ENCODE measurements around the gene SPTBN4.
"Not testable (repeated sequence)": the region's sequence is repeated elsewhere in the genome, so short reads cannot be mapped to it uniquely, and the experiment has no call there.

SPTBN4 gene

DNA sequence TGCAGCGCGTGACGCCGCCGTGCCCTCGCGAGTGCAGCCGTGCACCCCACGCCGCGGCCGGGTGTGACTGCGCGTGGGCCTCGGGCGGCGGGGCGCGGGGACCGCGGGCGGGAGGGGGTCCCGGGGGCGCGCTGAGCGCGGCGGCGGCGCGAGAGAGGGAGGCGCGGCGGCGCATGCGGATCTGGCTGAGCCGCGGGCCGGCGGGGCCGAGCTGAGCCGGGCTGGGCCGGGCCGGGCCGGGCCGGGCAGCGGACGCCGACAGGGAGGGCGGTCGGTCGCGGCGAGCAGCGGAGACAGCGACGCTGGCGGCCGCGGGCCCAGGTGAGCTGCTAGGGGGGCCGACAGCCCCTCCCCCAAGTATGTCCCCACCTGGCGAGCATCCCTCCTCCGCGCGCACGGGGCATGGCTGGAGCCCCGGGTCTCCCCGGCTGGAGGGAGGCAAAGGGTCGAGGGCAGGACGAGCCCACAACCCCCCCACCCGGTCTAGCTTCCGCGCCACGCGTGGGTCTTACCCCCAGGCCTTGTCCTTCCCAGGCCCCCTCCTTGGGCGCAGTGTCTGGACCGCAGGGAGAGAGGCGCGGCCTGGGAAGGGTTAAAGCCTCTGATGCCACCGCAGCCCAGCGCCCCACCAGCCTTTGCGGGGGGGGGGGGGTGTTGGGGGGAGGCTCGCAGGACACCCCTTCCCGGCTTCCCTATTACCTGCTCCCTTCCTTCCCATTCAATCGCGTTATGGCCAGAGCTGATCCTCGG, at the start of gene SPTBN4:
Gene SPTBN4, plus strand, starts transcription at position 17 of the 750 bp plus-strand sequence. CDS start 5,621 bp downstream, outside the sequence.
- no peak for DNase-seq (ENCODE audit: low read depth in 2 of 2)

DNA sequence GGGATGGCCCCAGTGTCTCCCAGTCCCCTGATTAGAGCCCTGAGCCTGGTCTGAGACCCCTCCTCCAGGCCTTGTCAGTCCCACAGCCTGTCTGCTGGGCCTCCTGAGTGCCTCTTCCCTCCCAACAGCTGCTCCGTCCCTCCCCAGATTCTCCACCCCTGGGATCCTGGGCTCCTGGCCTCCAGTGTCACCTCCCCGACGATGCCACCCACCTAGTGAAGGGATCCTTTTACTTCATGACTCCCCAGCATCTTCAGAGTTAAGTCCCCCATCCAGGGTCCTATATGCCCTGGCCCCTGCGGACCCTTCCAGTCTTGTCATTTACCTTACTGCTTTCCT, 49.2 kb upstream of the SPTBN4 start:
- DNase-seq (ENCODE audit: low read depth in 2 of 2): no peak

GRCh38 chr19:40418040-40418439, 48.8 kb upstream of the SPTBN4 start:
- no peak for DNase-seq (ENCODE audit: low read depth in 2 of 2)

DNA sequence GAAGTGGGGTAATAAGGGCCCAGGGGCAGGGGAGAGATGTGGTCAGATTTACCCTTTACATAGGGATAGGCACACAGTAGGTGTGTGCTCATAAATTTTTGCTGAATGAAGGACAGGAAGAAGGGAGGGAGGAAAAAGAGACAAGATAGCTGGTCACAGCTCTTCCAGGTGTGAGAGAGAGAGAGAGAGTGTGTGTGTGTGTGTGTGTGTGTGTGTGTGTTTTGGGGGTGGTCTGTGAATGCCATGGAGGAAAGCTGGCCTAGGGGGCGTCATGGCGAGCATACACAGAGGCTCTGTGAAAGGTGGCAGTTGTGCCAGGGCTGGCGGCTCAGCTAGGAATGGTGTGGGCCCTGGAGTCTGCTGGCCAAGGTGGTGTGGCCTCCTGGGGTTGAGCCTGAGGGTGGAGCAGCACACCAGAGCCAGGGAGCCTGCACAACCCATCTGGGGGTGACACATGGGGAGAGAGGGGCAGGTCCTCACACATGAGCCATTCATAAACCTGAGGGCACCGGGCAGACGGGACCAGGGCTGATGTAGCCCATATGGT, 47.7 kb upstream of the SPTBN4 start:
- no peak for DNase-seq (ENCODE audit: low read depth in 2 of 2)

DNA sequence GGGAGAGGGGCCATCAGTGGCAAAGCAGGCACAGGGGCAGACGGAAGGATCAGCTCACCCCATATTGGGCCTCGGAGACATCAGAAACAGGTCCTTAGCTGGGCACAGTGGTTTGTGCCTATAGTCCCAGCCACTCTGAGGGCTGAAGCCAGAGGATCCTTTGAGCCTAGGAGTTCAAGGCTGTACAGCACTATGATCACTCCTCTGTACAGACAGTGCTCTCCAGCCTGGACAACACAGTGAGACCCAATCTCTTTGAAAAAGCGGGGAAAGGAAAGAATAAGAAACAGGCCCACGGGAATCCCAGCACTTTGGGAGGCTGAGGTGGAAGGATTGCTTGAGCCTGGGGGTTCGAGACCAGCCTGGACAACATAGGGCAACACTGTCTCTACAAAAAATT, 47.0 kb upstream of the SPTBN4 start:
- no peak for DNase-seq (ENCODE audit: low read depth in 2 of 2)

GRCh38 chr19:40420451-40420765, 46.4 kb upstream of the SPTBN4 start:
- DNase-seq (ENCODE audit: low read depth in 2 of 2): no peak

DNA sequence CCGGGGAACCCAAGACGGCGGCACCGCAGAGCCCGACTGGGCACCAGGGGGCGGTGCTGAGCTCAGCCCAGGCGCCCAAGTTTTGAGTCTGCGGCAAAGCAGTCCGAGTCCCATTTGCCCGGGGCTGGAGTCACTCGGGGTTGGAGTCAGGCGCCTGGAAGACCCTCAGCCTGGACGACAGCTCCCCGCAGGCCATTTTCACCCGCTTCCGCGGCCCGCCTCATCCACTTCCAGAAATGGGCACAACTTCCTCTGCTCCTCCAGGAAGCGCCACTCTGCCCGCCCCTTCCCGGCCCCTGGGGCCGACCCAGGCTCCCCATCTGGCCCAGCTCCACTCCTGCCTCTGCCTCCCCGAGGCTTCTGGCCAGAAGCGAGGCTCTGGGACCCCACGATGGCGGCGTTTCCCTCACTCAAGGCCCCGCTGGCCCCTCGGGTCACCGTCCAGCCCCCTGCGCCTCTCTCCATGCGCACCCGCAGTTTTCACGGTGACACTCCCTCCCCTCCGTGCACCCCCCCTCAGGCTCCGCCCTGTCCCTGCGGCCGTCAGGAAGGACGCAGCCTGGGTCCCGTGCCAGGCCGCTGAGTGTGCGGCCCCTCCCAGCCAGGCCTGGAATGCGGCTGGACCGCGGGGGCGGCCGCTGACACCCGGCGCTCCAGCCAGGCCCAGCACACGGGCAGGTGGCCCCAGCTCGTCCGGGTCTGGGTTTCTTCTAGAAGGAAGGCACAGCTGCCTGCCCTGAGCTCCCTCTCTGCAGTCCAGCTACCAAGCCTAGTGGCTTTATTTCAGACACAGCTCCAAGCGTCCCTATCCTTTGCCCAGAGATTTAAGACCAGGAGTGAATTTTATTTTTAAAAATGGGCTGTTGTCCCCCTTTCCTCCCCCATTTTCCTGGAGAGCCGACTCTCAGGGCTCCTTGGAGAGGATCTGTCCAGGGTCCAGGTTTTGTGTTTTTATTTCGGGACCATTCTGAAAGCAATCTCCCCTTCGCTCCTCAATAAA, 45.7 kb upstream of the SPTBN4 start:
- DNase-seq (ENCODE audit: low read depth in 2 of 2): peak; percentile 51 to 60

DNA sequence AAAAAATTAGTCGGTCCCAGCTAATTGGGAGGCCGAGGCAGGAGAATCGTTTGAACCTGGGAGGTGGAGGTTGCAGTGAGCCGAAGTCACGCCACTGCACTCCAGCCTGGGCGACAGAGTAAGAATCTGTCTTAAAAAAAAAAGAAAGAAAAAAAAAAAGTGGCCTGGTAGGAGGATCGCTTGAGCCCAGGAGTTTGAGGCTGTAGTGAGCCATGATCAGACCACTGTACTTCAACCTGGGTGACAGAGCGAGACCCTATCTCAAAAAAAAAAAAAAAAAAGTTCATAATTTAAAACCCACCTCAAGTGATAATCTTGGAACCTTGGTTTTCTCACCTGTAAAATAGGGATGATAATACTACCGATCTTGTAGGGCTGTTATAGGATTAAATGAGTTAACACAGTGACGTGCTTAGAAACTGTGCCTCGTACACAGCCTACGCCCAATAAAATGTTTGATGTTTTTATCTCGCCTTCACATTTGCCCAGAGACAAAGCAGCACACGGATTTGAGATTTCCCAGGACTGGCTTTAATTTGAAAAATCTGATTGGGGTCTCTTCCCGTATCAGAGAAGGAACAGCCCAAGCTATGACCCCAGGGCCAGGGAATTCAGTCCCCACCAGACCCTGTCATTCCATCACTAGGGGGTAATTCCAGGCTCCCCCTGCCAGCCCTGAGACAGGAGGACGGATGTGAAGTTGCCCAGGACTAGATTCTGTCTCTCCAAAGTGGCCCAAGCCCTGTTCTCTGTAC, 44.6 kb upstream of the SPTBN4 start:
- DNase-seq (ENCODE audit: low read depth in 2 of 2): no peak

DNA sequence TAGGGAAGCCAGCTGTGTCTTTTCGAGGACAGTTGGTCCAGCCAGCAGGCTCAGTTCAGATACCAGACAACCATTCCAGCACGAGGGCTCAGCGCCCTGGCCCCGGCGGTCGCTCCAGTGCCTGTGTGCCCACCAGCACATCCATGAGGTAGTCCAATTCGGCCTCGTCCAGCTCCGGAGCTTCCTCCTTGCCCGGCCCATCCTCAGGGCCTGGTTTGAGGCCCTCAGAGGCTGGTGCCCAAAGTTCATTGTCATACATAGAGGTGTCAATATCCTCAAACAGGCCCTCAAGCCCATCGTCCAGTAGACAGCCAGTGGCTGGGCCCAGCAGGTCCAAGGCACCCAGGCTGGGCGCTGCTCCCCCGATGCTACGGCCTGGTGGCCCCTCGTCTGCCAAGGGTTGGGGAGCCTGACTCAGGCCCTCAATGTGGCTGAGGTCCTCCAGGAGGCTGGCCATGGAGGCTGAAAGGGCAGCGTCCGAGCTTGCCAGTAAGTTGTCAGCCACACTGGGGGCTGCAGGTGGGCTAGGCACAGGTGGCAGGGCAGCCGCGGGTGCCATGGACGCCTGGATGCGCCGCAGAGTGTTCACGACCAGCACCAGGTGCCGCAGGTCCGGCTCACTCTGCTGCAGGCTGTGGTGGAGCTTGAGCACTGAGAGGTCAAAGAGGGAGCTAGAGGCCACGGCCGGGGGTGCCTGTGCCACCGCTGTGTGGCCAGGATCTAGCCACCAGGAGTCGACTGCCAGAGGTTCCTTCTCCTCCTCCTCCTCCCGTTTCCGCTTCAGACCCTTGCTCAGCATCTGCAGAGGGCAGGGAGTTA, 43.8 kb upstream of the SPTBN4 start:
- DNase-seq (ENCODE audit: low read depth in 2 of 2): no peak

DNA sequence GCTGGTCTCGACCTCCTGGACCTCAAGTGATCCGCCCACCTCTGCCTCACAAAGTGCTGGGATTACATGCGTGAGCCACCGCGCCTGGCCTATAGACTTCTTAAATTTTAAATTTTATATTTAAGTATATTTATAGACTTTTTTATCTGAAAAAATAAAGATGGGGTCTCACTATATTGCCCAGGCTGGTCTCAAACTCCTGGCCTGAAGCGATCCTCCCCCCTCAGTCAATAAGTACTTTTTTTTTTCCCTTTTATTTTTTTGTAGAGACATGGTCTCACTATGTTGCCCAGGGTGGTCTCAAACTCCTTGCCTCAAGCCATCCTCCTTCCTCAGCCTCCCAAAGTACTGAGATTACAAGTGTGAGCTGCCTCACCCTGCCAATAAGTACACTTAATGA, 42.9 kb upstream of the SPTBN4 start:
- DNase-seq (ENCODE audit: low read depth in 2 of 2): no peak

DNA sequence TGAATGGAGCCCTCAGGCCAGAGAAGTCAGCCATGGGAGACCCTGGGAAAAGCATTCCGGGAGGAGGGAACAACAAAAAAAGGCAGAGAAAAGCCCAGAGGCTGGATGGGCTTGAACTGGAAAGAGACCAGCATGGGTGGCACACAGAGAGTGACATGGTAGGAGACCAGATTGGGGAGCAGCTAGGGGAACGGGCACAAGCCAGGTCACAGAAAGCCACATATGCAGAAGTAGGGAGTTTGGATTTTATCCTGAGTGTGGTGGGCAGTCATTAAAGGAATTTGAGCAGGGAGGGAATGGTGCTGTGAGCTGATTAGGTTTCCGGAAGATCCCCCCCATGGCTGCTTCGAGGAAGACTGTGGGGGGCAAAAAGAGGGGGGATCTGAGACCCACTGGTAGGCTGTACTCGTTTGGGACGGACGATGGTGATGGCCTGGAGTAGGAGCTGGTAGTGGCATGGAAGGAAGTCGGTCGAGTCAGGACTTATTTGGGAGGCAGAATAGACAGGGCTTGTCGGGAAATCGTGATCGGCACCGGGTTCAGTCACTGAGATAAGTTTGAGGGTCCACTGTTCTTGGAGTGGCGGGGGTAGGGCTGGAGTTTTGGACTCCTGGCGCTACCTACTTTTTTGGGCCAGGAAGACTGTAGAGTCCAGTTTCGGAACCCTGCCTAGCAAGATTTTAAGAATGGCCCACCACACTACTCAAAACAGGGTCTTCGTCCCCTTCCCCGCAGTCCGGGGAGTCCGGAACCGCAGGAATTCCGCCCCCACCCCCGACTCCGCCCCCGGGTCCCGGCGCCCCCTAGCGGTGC, 42.0 kb upstream of the SPTBN4 start:
- no peak for DNase-seq (ENCODE audit: low read depth in 2 of 2)

- DNase-seq (ENCODE audit: low read depth in 2 of 2): peak; percentile 100
Measured at GRCh38 chr19:40425450-40426287, 41.1 kb upstream of the SPTBN4 start, which contains the start of gene SERTAD1. Gene SERTAD1 (minus strand): TSS chr19:40425992. CDS start chr19:40423546, 2,446 bp downstream.

GRCh38 chr19:40428197-40428596, 38.6 kb upstream of the SPTBN4 start:
- not testable (repeated sequence) for DNase-seq (ENCODE audit: low read depth in 2 of 2)

- DNase-seq (ENCODE audit: low read depth in 2 of 2): not testable (repeated sequence)
Measured at GRCh38 chr19:40430242-40430641, 36.6 kb upstream of the SPTBN4 start.

DNA sequence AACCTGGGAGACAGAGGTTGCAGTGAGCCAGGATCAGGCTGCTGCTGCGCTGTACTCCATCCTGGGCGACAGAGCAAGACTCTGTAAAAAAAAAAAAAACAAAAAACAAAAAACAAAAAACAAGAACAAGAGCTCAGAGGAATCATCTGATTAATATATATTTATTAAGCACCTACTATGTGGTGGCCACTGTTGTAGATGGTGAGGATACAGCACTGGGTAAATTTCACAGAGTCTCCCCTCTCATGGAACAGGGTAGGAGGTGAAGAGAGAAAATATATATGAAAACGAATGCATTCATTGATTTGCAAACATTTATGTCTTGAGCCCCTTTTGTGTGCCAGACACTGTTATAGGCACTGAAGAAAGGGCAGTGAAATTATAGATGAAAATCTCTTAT, 35.1 kb upstream of the SPTBN4 start:
- DNase-seq (ENCODE audit: low read depth in 2 of 2): no peak

- DNase-seq (ENCODE audit: low read depth in 2 of 2): not testable (repeated sequence)
Measured at GRCh38 chr19:40432760-40433159, 34.0 kb upstream of the SPTBN4 start.

DNA sequence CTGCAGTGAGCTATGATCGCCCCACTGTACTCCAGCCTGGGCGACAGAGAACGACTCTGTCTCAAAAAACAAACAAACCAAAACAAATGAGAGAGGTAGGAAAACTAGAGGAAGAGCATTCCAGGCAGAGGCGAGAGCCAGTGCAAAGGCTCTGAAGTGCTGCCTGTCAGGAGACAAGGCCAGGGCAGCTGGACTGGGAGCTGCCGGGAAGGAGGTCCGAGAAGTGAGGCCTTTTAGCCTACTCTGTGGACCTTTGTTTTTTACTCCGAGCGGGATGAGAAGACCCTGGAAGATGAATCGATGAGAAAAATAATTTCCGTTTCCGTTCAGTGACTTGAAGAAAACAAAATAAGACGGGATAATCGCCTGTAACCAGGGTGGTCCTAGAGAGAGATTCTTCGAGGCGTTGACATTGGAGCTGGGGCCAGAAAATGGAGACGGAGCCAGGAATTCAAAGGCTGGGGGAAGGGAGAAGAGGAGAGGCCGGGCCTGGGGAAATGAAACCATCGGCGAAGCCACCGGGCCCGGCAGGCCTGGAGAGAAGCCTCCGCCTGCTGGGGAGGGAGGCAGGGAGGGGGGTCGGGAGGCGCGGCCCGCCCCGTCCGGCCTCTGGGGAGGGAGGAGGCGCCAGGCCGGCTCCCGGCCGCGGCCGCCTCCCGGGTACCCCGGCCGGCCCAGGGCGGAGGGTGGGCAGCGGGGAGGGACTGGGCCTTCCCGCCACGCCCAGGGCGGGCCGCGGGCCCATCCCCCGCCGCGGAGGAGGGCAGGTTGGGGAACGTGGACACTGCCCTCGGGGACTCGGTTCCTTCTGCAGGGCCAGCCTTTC, 33.2 kb upstream of the SPTBN4 start:
- DNase-seq (ENCODE audit: low read depth in 2 of 2): peak; percentile 32 to 43

DNA sequence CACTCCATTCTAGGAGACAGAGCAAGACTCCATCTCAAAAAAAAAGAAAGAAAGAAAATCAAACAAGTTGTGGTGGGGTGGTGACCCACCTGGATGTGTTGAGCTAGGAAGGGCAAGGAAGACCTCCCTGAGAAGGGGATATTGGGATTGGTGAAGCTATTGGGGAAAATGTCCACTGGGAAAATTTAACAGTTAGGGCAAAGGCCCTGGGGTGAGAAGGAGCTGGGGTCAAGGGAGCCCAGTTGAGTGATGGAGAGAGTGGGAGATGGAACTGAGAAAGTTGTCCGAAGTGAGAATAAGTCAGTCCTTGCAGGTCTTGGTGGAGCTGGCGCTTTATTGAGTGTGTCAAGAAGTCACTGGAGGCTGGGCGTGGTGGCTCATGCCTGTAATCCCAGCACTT, 28.5 kb upstream of the SPTBN4 start:
- no peak for DNase-seq (ENCODE audit: low read depth in 2 of 2)

Measured in stimulated activated CD8-positive, alpha-beta memory T cell treated with anti-CD3 and anti-CD28 coated beads, Interleukin-15, amount 100 ng/mL, for 48 hours (primary cell).